HG03025 (cell line): ENCODE measurements around the gene FAM114A2.
"Not testable (repeated sequence)": the region's sequence is repeated elsewhere in the genome, so short reads cannot be mapped to it uniquely, and the experiment has no call there.

Source experiments
- ATAC-seq: cut with Tn5 transposase; IDR thresholded peaks from one replicate; pipeline ENCODE4 v1.9.1; 2021; ENCODE audit warnings: mild to moderate bottlenecking, moderate library complexity; ENCODE audit not compliant: unreplicated experiment, low FRiP score

FAM114A2 gene

GRCh38 chr5:154038707-154039457 is at the start of gene FAM114A2, which contains the start of gene MFAP3:
TSS of gene FAM114A2 (minus strand) at chr5:154038910. CDS start at chr5:154034953, 3,957 bp downstream.
TSS of gene MFAP3 (plus strand) at chr5:154038967. CDS start at chr5:154049723, 10,756 bp downstream.
- ATAC-seq: peak; percentile 99

GRCh38 chr5:154087260-154087659 is 48.5 kb upstream of the FAM114A2 start:
- no peak for ATAC-seq

- no peak for ATAC-seq
Measured at GRCh38 chr5:154086641-154087040, 47.9 kb upstream of the FAM114A2 start.

- no peak for ATAC-seq
Measured at GRCh38 chr5:154086146-154086545, 47.4 kb upstream of the FAM114A2 start.

GRCh38 chr5:154084062-154084639 is 45.4 kb upstream of the FAM114A2 start:
- no peak for ATAC-seq

GRCh38 chr5:154081246-154081645 is 42.5 kb upstream of the FAM114A2 start:
- no peak for ATAC-seq

- ATAC-seq: no peak
Measured at GRCh38 chr5:154078272-154078671, 39.6 kb upstream of the FAM114A2 start.

- ATAC-seq: no peak
Measured at GRCh38 chr5:154077696-154078095, 39.0 kb upstream of the FAM114A2 start.

- ATAC-seq: no peak
Measured at GRCh38 chr5:154076240-154076922, 37.7 kb upstream of the FAM114A2 start.

GRCh38 chr5:154072414-154073171 is 33.9 kb upstream of the FAM114A2 start:
- ATAC-seq: peak; percentile 93

GRCh38 chr5:154071799-154072413 is 33.2 kb upstream of the FAM114A2 start:
- ATAC-seq: no peak

GRCh38 chr5:154069854-154070253 is 31.1 kb upstream of the FAM114A2 start:
- not testable (repeated sequence) for ATAC-seq

GRCh38 chr5:154065971-154066370 is 27.3 kb upstream of the FAM114A2 start:
- ATAC-seq: no peak

- no peak for ATAC-seq
Measured at GRCh38 chr5:154063372-154063771, 24.7 kb upstream of the FAM114A2 start.

GRCh38 chr5:154060606-154061005 is 21.9 kb upstream of the FAM114A2 start:
- no peak for ATAC-seq

GRCh38 chr5:154059583-154059982 is 20.9 kb upstream of the FAM114A2 start:
- ATAC-seq: no peak

- ATAC-seq: peak; percentile 50
Measured at GRCh38 chr5:154059039-154059430, 20.3 kb upstream of the FAM114A2 start.

- peak; percentile 70 for ATAC-seq
Measured at GRCh38 chr5:154058055-154059038, 19.6 kb upstream of the FAM114A2 start.

GRCh38 chr5:154055201-154055600 is 16.5 kb upstream of the FAM114A2 start:
- no peak for ATAC-seq
